ENCODE data around the gene UPK1A.
"Not testable (repeated sequence)": the region's sequence is repeated elsewhere in the genome, so short reads cannot be mapped to it uniquely, and the experiment has no call there.

Gene UPK1A

GRCh38 chr19:35644206-35644986 is 21.9 kb upstream of the UPK1A start:
- peak; percentile 88 to 92 for DNase-seq (ENCODE audit: low read depth in 2 of 2)

- DNase-seq (ENCODE audit: low read depth in 2 of 2): peak; percentile 73 to 87
Observed at GRCh38 chr19:35644987-35645679, 21.2 kb upstream of the UPK1A start.

- no peak for DNase-seq (ENCODE audit: low read depth in 2 of 2)
Observed at GRCh38 chr19:35645680-35646511, 20.4 kb upstream of the UPK1A start.

DNA sequence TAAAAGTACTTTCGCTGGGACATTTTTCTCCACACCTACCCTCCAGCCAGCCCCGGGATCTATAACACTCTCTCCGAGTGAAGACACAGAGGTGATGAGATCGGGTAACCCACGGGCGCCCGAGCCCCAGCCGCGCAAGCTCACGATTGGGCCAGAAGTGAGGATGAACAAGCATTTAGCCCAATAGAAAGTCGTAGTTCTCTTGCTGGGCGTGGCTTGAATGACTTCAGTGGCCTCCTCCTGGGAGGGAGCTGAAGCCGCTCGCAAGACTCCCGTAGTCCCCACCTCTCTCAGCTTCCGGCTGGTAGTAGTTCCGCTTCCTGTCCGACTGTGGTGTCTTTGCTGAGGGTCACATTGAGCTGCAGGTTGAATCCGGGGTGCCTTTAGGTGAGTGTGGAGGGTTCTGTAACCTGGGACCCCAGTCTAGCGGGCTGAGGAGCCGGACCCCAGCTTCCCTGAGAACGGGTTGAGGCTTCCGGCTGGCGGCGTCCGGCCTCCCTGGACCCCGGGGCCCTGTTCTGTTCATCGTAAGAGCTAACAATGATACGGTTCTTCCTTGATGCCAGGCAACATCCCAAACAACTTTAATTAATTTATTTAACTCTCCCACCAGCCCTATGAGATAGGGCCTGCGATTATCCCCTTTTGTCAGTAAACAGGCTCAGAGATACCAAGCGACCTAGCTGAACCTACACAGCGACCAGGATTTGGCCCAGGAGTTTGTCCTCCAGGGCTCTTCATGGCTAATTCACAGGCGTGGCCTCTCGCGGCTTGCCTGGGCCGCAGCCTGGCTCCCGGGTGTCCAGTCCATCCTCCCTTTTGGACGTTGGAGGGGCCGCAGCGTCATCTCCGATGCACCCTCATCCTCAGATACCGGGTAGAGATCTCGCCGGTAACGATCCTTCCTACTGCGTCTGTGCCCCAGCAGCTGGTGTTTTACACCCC is 18.0 kb upstream of the UPK1A start, which contains the start of gene COX6B1:
Gene COX6B1 (plus strand): TSS at position 307 of the 945 bp plus-strand sequence. CDS start 2,921 bp downstream, outside the sequence.
- DNase-seq (ENCODE audit: low read depth in 2 of 2): peak; percentile 72 to 84

DNA sequence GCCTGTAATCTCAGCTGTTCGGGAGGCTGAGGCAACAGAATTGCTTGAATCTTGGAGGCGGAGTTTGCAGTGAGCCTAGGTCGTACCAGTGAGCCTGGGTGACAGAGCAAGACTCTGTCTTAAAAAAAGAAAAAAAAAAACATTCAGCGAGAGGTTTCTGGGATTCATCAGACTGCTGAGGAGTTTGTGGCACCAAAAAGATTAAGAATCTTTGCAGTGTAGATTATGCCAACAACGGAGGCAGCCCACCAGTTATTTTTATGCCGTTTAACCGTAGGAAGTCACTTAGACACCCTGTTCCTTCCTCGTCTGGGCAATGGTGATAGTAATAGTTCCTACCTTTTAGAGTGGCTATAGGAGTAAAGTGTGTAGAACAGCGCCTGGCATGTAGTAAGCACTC is 15.7 kb upstream of the UPK1A start:
- no peak for DNase-seq (ENCODE audit: low read depth in 2 of 2)

- DNase-seq (ENCODE audit: low read depth in 2 of 2): not testable (repeated sequence)
Observed at GRCh38 chr19:35654828-35655227, 11.5 kb upstream of the UPK1A start.

GRCh38 chr19:35655600-35655999 is 10.7 kb upstream of the UPK1A start:
- DNase-seq (ENCODE audit: low read depth in 2 of 2): no peak

- no peak for DNase-seq (ENCODE audit: low read depth in 2 of 2)
Observed at GRCh38 chr19:35656700-35657099, 9.6 kb upstream of the UPK1A start.

- DNase-seq (ENCODE audit: low read depth in 2 of 2): no peak
Observed at GRCh38 chr19:35657904-35658700, 8.2 kb upstream of the UPK1A start.

DNA sequence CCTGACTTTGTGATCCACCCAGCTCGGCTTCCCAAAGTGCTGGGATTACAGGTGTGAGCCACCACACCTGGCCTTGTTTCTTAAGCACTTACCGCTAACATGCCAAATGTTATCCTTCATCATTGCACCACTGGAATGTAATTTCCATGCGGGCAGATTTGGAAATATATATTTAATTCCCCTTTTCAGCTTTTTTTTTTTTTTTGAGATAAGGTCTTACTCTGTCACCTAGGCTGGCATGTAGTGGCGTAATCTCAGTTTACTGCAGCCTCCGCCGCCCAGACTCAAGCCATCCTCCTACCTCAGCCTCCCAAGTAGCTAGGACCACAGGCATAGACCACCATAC is 4.3 kb upstream of the UPK1A start:
- DNase-seq (ENCODE audit: low read depth in 2 of 2): no peak

- DNase-seq (ENCODE audit: low read depth in 2 of 2): no peak
Observed at GRCh38 chr19:35663981-35664380, 2.3 kb upstream of the UPK1A start.

DNA sequence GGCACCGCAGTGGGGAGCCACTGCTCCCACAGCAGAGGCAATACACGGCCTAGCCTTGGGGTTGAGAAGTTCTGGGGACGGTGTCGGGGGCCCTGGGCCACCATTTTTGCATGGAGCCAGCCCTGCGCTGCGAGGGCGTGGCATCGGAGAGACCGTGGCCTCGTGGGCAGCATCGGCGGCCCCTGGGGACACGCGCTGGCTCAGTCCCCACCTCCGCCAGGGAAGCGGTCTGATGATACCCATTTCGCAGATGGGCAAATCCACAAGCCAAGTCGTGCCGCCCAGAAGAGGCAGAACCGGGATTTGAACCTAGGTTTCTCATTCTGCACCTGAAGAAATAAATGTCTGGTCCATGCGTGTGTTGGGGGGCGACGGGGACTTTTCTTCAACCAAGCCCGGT is 1.2 kb upstream of the UPK1A start:
- no peak for DNase-seq (ENCODE audit: low read depth in 2 of 2)

DNA sequence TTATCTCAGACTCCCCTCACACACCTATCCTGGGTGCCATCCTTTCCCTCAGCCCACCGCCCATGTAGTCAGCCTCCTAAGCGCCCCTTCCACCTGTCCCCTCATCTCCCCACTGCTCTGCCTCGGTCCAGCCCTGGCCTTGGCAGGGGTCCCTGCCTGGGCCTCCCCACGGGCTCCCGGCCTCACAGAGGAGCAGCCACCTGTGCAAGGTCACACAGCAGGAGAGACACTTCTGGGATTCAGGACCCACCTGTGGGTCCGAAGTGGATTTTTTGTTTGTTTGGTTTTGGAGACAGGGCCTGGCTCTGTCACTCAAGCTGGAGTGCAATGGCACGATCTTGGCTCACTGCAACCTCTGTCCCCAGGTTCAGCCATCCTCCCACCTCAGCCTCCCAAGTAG is 713 bp upstream of the UPK1A start:
- DNase-seq (ENCODE audit: low read depth in 2 of 2): no peak

DNA sequence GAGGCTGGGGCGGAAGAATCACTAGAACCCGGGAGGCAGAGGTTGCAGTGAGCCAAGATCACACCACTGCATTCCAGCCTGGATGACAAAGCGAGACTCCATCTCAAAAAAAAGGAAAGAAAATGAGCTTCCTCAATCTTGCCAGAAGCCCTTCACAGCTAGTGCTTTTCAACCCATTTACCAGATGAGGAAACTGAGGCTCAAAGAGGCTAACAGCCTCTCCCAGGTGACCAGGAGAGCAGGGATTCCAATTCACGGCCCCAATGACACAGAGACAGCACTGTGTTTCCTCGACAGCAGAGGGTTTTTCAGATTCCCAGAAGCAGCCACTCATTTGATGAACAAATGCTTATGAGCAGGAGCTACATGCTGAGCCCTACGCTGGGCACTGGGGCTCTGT is 3.2 kb downstream of the UPK1A start:
- DNase-seq (ENCODE audit: low read depth in 2 of 2): no peak

DNA sequence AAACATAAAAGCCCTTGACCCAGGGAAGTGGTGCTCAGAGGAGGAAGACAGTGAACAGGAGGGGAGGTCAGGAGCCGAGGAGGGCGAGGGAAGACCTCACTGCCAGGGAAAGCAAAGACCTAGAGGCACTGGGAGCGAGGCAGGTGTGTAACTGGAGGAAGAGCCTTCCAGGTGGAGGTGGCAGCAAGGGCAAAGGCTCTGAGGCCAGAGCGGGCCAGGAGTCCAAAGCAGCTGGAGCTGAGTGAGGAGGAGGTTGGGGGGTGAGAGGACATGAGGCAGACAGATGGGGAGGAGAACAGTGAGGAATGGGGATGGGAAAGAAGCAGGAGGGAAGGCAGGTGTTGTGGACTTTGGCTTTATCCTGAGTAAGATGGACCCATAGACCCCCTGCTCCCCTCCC is 3.7 kb downstream of the UPK1A start:
- DNase-seq (ENCODE audit: low read depth in 2 of 2): no peak

DNA sequence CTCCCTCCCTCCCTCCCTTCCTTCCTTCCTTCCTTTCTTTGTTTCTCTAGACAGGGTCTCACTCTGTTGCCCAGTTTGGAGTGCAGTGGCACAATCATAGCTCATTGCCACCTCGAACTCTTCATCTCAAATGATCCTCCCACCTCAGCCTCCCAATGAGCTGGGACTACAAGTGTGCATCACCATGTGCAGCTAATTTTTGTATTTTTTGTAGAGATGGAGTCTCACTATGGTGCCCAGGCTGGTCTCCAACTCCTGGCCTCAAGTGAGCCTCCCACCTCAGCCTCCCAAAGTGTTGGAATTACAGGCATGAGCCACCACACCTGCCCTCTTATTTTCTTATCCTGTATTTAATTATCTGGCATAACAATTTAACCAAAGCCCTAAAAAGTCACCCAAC is 4.4 kb downstream of the UPK1A start:
- no peak for DNase-seq (ENCODE audit: low read depth in 2 of 2)

GRCh38 chr19:35671818-35672217 is 5.5 kb downstream of the UPK1A start:
- no peak for DNase-seq (ENCODE audit: low read depth in 2 of 2)

- DNase-seq (ENCODE audit: low read depth in 2 of 2): peak; percentile 6 to 12
Observed at GRCh38 chr19:35673121-35673804, 6.9 kb downstream of the UPK1A start.

- DNase-seq (ENCODE audit: low read depth in 2 of 2): no peak
Observed at GRCh38 chr19:35675589-35676140, 9.3 kb downstream of the UPK1A start.

DNA sequence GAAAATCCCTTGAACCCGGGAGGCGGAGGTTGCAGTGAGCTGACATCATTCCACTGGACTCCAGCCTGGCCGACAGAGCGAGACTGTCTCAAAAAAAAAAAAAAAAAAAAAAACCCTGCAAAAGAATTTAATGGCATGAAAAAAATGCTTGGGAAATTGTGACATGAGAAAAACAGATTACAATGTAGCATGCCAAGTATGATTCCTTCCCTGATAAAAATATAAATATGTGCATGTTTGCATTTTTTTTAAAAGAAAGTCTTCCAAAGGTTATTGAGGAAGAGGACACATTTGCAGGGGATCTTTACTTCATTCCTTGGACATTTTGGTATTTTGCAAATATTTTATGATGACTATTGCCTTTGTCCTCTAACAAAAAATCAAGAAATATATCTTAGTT is 23.5 kb downstream of the UPK1A start:
- no peak for DNase-seq (ENCODE audit: low read depth in 2 of 2)
